T follicular helper cell (primary cell): ENCODE data around the gene MIPEP.

Experiments used
- DNase-seq: peaks from one replicate; pipeline ENCODE4 v3.0.0-alpha.2; 2020; ENCODE audit warnings: low read depth

MIPEP gene

DNA sequence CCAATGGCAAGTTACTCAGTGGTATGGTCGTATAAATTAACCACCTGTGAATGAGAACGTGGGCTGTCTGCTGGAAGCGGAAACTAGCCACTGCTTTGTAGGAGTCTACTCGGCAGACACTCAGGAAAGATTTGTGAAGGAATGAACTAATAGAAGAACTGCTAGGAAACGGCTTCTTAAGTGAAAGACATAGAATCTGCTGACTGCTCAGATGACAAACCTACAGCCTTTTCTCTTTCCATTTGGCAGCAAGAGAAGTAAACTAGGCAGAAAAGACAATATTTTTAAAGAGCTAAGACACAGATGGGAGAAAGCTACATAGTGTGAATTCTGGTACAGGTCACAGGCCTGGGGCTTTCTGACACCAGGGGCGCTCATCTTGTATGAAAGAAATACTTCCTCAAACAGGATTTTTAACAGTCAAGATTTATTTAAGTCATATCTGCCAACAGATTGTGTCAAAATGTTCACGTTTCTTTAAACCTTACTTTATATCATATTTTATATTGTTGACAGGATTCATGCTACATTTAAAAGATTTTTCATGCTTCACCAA is 78.4 kb downstream of the MIPEP start:
- no peak for DNase-seq

DNA sequence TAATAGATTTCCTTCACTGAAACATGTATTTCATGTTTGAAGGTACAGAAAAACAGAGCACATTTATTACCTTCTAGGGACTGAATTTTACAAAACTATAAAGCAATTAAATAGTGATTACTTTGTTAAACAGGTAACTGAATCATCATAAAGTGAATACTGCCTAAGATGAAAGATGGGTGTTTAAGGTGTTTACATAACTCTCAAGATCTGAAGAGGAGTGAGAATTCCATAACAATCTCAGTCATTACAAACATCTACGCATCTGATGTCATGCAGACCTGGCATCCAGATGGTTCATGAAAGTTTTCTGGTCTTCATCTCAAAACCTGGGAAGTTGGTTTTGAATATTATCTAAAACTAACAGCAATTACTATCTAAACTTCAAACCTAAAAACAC is 80.4 kb downstream of the MIPEP start:
- DNase-seq, result no peak

GRCh38 chr13:23806874-23807526 is 82.2 kb downstream of the MIPEP start:
- no peak for DNase-seq

DNA sequence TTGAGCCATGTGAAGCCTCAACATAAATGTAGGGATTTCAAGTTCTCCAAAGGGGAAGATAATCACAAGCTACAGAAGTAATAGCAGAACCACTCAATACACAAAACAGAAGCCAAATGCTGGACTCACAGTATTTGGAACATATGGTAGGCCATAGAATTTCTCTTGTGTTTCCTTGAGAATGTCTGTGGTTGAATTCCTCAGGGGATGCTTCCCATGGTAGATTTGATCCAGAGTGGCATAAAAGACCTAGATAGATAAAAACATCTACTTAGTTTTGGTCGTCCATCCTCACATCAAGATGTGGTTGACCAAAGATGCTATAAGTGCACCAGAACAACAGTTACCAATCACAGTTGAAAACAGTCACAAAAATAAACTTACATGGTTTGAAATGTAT is 83.4 kb downstream of the MIPEP start:
- DNase-seq, result no peak

- DNase-seq, result no peak
These were observed 84.1 kb downstream of the MIPEP start for GRCh38 chr13:23805122-23805521.

- no peak for DNase-seq
These were observed 85.0 kb downstream of the MIPEP start for GRCh38 chr13:23804166-23804565.

DNA sequence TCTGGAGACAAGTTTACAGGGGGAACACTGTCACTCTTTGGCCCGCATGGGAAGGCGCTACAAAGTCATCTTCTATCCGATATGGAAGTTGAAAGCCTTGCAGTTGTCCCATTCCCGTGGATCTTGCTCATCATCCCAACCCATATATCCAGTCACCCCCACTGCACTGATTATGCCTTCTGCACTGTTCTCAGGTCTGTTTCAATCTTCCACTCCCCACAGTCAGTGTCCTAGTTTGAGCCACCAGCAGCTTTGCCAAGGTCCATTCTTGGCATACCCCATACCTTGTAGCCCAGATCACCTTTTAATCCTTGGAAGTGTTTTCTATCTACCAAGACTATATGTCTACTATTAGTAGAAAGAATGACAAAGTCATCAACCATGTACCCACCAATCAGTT is 88.1 kb downstream of the MIPEP start:
- no peak for DNase-seq

DNA sequence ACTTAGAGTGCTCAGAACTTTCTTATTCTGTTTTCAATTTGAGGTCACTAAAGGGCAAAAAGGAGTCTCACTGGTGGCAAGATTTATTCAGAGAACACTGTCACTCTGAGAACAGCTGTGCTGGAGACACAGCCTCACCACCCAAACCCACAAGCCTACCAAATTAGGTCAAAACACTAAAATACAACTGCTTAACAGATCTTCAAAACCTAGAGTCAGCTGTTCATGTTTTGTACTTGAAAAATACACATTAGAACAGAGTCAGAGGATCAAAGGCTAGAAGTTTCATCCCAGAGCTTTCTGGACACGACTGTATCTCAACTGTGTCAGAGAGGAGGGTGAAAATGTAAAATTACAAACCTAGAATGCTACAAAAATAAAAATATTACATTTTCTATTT is 89.3 kb downstream of the MIPEP start:
- no peak for DNase-seq

GRCh38 chr13:23797276-23797903 is 91.8 kb downstream of the MIPEP start:
- DNase-seq, result no peak

DNA sequence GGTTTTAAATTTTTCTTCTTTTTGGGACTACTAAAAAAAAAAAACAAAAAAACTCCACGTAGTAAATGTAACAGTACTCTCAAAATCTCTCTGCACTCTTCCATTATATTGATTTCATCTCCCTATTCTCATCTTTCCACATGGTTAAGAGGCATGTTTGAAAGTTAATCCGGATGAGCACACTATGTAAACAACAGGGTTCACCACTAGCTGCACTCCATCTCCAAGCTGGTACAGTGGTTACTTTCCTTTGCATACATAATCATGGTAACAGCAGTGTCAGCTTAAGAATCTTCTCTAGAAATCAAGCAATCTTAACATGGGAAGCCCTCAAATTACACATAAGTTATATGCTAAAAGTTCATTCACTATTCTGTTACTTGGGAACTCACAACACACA is 92.6 kb downstream of the MIPEP start:
- no peak for DNase-seq

- DNase-seq, result no peak
These were observed 94.7 kb downstream of the MIPEP start for GRCh38 chr13:23794267-23795161.

DNA sequence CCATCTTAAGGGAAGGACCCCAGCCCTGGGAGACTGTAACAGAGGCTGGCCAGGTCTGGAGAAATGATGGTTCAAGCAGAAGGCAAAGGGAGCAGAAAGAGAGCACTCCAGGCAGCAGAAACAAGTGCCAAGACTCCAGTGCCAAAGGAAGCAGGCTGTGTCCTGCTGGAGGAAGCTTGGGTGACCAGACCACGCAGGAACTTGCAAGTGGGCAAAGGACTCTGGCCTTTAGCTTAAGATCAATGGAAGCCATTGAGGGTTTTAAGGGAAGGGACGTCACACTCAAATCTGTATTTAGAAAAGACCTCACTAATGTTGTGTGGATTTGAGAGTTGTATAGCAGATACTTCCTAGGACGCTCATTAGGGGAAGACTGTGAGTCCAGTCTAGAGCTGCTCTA is 95.5 kb downstream of the MIPEP start:
- DNase-seq, result no peak

- no peak for DNase-seq
These were observed 96.5 kb downstream of the MIPEP start for GRCh38 chr13:23792680-23793079.

DNA sequence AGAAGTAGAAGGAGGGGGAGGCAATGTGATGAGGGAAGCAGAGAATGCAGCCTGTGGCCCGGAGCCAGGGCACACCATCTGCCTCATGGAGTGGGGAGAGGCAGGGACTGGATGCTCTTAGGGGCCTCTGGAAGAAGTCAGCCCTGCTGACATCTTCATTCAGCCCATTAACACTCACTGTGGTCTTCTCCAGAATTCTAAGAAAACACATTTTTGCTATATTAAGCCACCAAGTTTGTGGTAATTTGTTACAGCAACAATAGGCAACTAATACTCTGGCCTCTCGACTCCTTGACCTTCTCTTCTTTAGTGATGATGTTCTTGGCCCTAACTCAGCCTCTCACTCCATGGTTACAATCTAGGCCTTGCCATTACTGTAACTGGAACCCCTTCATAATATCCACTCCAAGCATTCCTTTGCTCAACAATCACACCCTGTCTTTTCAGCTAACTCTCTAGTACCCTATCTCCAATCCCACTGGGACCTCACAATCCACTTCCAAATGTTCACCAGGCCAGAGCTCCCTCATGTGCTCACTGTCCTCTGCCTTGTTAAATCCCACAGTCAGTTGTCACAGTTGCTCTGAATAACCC is 98.5 kb downstream of the MIPEP start:
- DNase-seq, result no peak

- no peak for DNase-seq
These were observed 99.4 kb downstream of the MIPEP start for GRCh38 chr13:23789576-23790346.

DNA sequence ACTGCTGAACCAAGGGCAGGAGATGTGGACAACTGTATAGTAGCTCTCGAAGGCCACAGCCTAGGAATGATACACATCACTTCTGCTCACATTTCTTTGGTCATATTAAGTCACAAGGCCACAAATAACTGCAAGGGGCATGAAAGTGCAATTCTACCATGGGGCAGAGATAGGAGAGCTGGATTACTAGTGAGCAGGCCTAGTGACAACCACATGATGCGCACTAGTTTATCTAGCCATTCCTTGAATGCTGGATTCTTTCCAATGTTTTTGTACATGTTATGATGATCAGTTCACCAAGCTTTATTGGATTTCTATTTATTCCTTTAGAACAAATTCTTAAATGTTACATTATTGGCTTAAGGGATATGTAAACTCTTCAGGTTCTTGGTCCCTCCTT is 100.7 kb downstream of the MIPEP start:
- DNase-seq, result no peak

GRCh38 chr13:23787464-23787863 is 101.7 kb downstream of the MIPEP start:
- no peak for DNase-seq

GRCh38 chr13:23786607-23787006 is 102.6 kb downstream of the MIPEP start:
- DNase-seq, result no peak

GRCh38 chr13:23778879-23779278 is 110.3 kb downstream of the MIPEP start:
- no peak for DNase-seq

DNA sequence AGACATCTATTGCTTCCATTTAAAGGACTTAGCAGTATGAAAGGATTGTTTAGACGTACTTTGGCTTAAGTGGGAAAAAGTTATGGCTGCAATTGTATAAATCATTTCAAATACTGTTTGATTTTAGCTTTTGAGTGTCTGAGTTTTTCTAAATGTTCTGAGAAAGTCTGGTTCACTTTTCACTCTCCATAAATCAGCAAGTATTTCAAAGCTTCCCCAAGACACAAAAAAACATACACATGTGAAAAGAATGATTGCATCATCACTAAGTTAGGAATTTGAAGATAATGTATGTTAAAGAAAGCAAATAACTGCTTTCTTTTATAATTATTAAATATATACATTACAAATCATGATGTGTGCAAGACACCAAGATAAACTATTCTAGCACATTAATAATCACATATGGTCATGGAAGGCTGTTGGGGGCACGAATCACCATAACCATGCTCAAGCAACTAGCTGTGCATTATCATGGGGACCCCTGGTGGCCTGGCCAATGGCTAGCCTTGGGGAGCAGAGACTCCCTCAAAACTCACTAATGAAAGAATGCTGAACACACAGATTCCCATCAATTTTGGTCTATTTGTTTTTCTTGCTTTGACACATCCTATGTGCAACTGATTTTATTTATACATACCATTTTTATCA is 111.1 kb downstream of the MIPEP start:
- DNase-seq, result no peak

DNA sequence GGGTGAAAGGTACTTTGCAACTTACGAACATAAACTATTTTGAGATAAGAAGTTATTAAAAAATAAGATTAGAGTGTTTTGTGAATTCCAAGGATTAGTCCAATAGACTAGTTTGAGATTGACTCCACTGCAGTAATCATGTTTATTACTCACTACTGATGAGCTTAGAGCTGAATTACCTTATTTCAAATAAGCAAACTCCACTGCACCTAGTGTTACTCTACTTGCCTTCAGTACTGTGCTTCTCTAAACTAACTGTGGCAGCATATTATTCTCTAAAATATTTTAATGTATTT is 111.7 kb downstream of the MIPEP start:
- no peak for DNase-seq
